RWPE1 (cell line): Measurements from ENCODE around the gene ENOX2.
"Not testable (repeated sequence)": the region's sequence is repeated elsewhere in the genome, so short reads cannot be mapped to it uniquely, and the experiment has no call there.

Experiments used
- CTCF ChIA-PET: fragments of 350-600 bp; sonication (Branson Sonifier 250); formaldehyde crosslinking; extraction: SDS; loops from one replicate; lab custom pipeline; 2021; lab: Yijun Ruan, JAX
- POLR2A ChIA-PET: fragments of 400-600 bp; formaldehyde crosslinking; extraction: SDS; loops from one replicate; lab custom pipeline; 2020; ENCODE audit warnings: antibody characterized with exemption; ENCODE audit not compliant: low non-redundant PET; lab: Yijun Ruan, JAX
- DNase-seq: peaks from one replicate; pipeline ENCODE4 v3.0.0; 2012; ENCODE audit warnings: low spot score
- H3K27ac ChIP-seq: fragments of 450-650 bp; 2 replicates; pipeline ENCODE4 v1.5.1; 2017
- CTCF ChIP-seq: fragments of 450-650 bp; conservative IDR thresholded peaks from 2 replicates; pipeline ENCODE4 v1.5.1; 2017; ENCODE audit warnings: low read depth, mild to moderate bottlenecking

ENOX2 gene

GRCh38 chrX:130810561-130810960 is 92.4 kb downstream of the ENOX2 start:
- TF ChIP-seq CTCF, result no peak
- no peak for DNase-seq
- ChIA-PET POLR2A (no interaction called here), CTCF (no interaction called here)
- H3K27ac ChIP-seq, result no peak overlapping the region

GRCh38 chrX:130805903-130806302 is 97.1 kb downstream of the ENOX2 start:
- ChIA-PET CTCF (no interaction called here), POLR2A (no interaction called here)
- H3K27ac ChIP-seq, result no peak overlapping the region
- peak; percentile 11 for DNase-seq
- no peak for TF ChIP-seq CTCF

GRCh38 chrX:130803537-130803936 is 99.5 kb downstream of the ENOX2 start:
- DNase-seq, result no peak
- H3K27ac ChIP-seq, result no peak overlapping the region
- CTCF ChIA-PET, result no interaction called here
- POLR2A ChIA-PET, result no interaction called here
- no peak for TF ChIP-seq CTCF

GRCh38 chrX:130801901-130802300 is 101.1 kb downstream of the ENOX2 start:
- H3K27ac ChIP-seq, result no peak overlapping the region
- no peak for TF ChIP-seq CTCF
- DNase-seq, result no peak
- ChIA-PET POLR2A (no interaction called here), CTCF (interaction anchor here (0.6 kb wide), 1 partner anchor 28 kb away, joined by 3 read pairs; no protein-coding TSS in a partner anchor)

GRCh38 chrX:130799393-130799792 is 103.6 kb downstream of the ENOX2 start:
- TF ChIP-seq CTCF, result no peak
- POLR2A ChIA-PET, result no interaction called here
- no peak overlapping the region for H3K27ac ChIP-seq
- DNase-seq, result no peak
- CTCF ChIA-PET, result no interaction called here

GRCh38 chrX:130793975-130794374 is 109.0 kb downstream of the ENOX2 start:
- no peak for DNase-seq
- H3K27ac ChIP-seq, result no peak overlapping the region
- no peak for TF ChIP-seq CTCF
- POLR2A ChIA-PET, result no interaction called here
- CTCF ChIA-PET, result no interaction called here

GRCh38 chrX:130791870-130792269 is 111.1 kb downstream of the ENOX2 start:
- H3K27ac ChIP-seq, DNase-seq, POLR2A ChIA-PET, CTCF ChIA-PET: not testable (repeated sequence)
